Measurements from ENCODE around the gene TAS2R14. TPM values are rescaled to one million over a fixed set of nuclear protein-coding genes. Genes with fewer than 3 reads are reported as not detected.

Gene TAS2R14
- total and polyA plus RNA-seq, 2 of the 8 experiments (the other 6 are each of a cell fraction or from before 2014, with no cell fraction given): 0.80 to 1.1 TPM

GRCh38 chr12:10926269-10926668 is 12.8 kb downstream of the TAS2R14 start:
- Histone ChIP-seq H4K91ac (replicated peaks; ENCODE audit: insufficient read length, low read length) (no peak overlapping the region), H3K14ac (ENCODE audit: insufficient read length) (no peak overlapping the region)

More at GRCh38 chr12:10926269-10926668, 12.8 kb downstream of the TAS2R14 start:
- no peaks in the 10 kb centered on the region for H3K23me2 ChIP-seq (ENCODE audit: low read depth, low read length)
- H4K8ac ChIP-seq (ENCODE audit: extremely low read depth, insufficient read depth, low read length): no peak overlapping the region
- H3K9ac ChIP-seq (replicated peaks in 1 of 4; ENCODE audit: extremely low read depth in 1 of 4, low read depth in 3 of 4, low read length in 3 of 4): no peak overlapping the region
- no peak overlapping the region for H2AK5ac ChIP-seq (ENCODE audit: low read depth, low read length)
- no peak overlapping the region for H3K4me2 ChIP-seq (ENCODE audit: insufficient read depth in 1 of 2, low read depth in 2 of 2, low read length in 2 of 2)
- no peaks in the 10 kb centered on the region for H3K36me3 ChIP-seq (ENCODE audit: control insufficient read depth in 2 of 4, insufficient read depth in 4 of 4, low read length in 3 of 4)
- H3K9me3 ChIP-seq (ENCODE audit: insufficient read depth in 2 of 2, low read depth in 1 of 2, low read length in 1 of 2): no peaks in the 10 kb centered on the region
- no peak overlapping the region for H3K4me3 ChIP-seq (ENCODE audit: extremely low read depth in 1 of 4, insufficient read depth in 2 of 4, low read depth in 3 of 4, low read length in 4 of 4)
- H3K18ac ChIP-seq (ENCODE audit: extremely low read depth, low read length): no peak overlapping the region
- no peak overlapping the region for H3K23ac ChIP-seq (ENCODE audit: insufficient read length)
- H3K4me1 ChIP-seq (replicated peaks in 1 of 4; ENCODE audit: control insufficient read depth in 3 of 4, insufficient read depth in 4 of 4, low read length in 3 of 4): no peaks in the 10 kb centered on the region; a peak in 1 of 7 replicates
- no peak overlapping the region for H3K4ac ChIP-seq (replicated peaks; ENCODE audit: insufficient read length, low read depth, low read length)
- DNase-seq (ENCODE audit: low read depth in 1 of 2, low spot score in 2 of 2) (no peak), FAIRE-seq (no peak)
- H2BK120ac ChIP-seq (replicated peaks; ENCODE audit: low read depth, low read length): no peak overlapping the region
- H4K20me1 ChIP-seq (replicated peaks in 1 of 2; ENCODE audit: control insufficient read depth in 1 of 2, insufficient read depth in 2 of 2, low read length in 2 of 2): no peaks in the 10 kb centered on the region
- H2BK15ac ChIP-seq (ENCODE audit: low read length): no peak overlapping the region
- peak; percentile 66; the same call in 1 of the 2 replicates for TF ChIP-seq MAFK (IDR thresholded peaks at IDR 0.05; ENCODE audit: low read depth, low read length)
- no peak for TF ChIP-seq SIN3A (conservative IDR thresholded peaks at IDR 0.05 in 1 of 2, IDR thresholded peaks at IDR 0.05 in 1 of 2; ENCODE audit: low read depth in 1 of 2, low read length in 2 of 2)
- TF ChIP-seq SAP30 (IDR thresholded peaks at IDR 0.05; ENCODE audit: insufficient read depth, insufficient replicate concordance, low read length): no peak
- no peak for TF ChIP-seq ZNF274 (IDR thresholded peaks at IDR 0.05; ENCODE audit: borderline replicate concordance, extremely low read depth, low read length)
- no peak for TF ChIP-seq SP1 (IDR thresholded peaks at IDR 0.05; ENCODE audit: low read depth, low read length)
- no peak for TF ChIP-seq POU5F1 (IDR thresholded peaks at IDR 0.05; ENCODE audit: low read depth, low read length)
- no peak overlapping the region for H4K5ac ChIP-seq (ENCODE audit: insufficient read length, low read depth, low read length)
- 84% methylated on average over 5 of the region's 5 CpGs; no CpG with 5 or more reads in 1 of the 2 experiments for WGBS, 2 experiments (ENCODE audit: extremely low coverage in 1 of 2, insufficient coverage in 1 of 2, insufficient read length in 1 of 2, insufficient replicate concordance in 2 of 2, low coverage in 1 of 2, low lambda C conversion rate in 2 of 2, missing lambda C conversion rate in 1 of 2)
- H3K79me2 ChIP-seq (ENCODE audit: control insufficient read depth in 1 of 2, insufficient read depth in 2 of 2, low read length in 2 of 2): no peaks in the 10 kb centered on the region
- H3K56ac ChIP-seq (replicated peaks; ENCODE audit: insufficient read length, low read depth, low read length): no peak overlapping the region
- H2BK5ac ChIP-seq (ENCODE audit: low read depth, low read length): no peak overlapping the region
- no peak overlapping the region for H2BK12ac ChIP-seq (ENCODE audit: low read depth, low read length)
- no peak overlapping the region for H2BK20ac ChIP-seq (ENCODE audit: low read length)
- ChIA-PET POLR2A (ENCODE audit: partially characterized antibody) (no interaction called here), CTCF (ENCODE audit: partially characterized antibody) (interaction anchor here (1.0 to 1.5 kb wide), 3 partner anchors 8 to 273 kb away, joined by 4 to 7 read pairs (median 5); no protein-coding TSS in a partner anchor)
- H3K27ac ChIP-seq (ENCODE audit: low read depth, low read length): no peak overlapping the region
- no peaks in the 10 kb centered on the region for H3K27me3 ChIP-seq (replicated peaks in 1 of 4; ENCODE audit: control insufficient read depth in 3 of 4, extremely low read depth in 1 of 4, insufficient read depth in 3 of 4, low read length in 3 of 4)
- no peaks in the 10 kb centered on the region; the same call in 1 of the 2 replicates for H3K79me1 ChIP-seq (ENCODE audit: low read depth, low read length)
- H2AFZ ChIP-seq (ENCODE audit: low read length): no peak overlapping the region

Measured in H1 (cell line).